ENCODE measurements around the gene MIAT.

DNA sequence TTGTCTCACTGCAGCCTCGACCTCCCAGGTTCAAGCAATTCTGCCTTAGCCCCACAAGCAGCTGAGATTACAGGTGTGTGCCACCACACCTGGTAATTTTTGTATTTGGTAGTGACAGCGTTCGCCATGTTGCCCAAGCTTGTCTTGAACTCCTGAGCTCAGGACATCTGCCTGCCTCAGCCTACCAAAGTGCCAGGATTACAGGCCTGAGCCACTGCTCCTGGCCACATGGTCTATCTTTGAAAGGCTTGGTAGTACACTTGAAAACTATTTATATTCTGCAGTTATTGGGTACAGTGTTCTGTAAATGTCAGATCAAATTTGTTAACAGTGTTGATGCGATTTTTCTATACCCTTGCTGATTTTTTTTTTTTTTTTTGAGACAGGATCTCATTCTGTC, 26.1 kb upstream of the MIAT start:
- TF ChIP-seq SIN3A (IDR thresholded peaks at IDR 0.05; ENCODE audit: borderline replicate concordance, insufficient read depth, low read depth, low read length) (no peak), CTCF (IDR thresholded peaks at IDR 0.05) (no peak)
